CD14-positive monocyte (primary cell): ENCODE data around the gene ARSH. TPM values are rescaled to one million over a fixed set of nuclear protein-coding genes. Genes with fewer than 3 reads are reported as not detected.

ENCODE experiments used
- DNase-seq, 3 donors: peaks; one replicate each; pipeline ENCODE4 v3.0.0-alpha.2; 2011 to 2022
- H2AFZ ChIP-seq: 2 replicates; pipeline ENCODE4 v1.6.0; 2012; ENCODE audit warnings: mild to moderate bottlenecking, low read depth, low read length, inconsistent platforms; ENCODE audit not compliant: insufficient read depth, poor library complexity, severe bottlenecking
- H3K27ac ChIP-seq, 2 donors: 1 replicate in 1 of 2; 2 replicates in 1 of 2; pipeline ENCODE4 v1.5.1; 2012 to 2013; ENCODE audit warnings: low read length in 2 of 2, control low read depth in 1 of 2, inconsistent platforms in 1 of 2, low read depth in 1 of 2, mild to moderate bottlenecking in 1 of 2
- H3K27me3 ChIP-seq, 2 donors: one replicate each; pipeline versions ENCODE4 v1.6.0 to v1.6.1; 2011 to 2013; ENCODE audit warnings: low read length in 2 of 2; ENCODE audit not compliant: control insufficient read depth in 2 of 2, insufficient read depth in 2 of 2
- H3K36me3 ChIP-seq, 2 donors: replicated peaks in 1 of 2; 1 replicate in 1 of 2; 2 replicates in 1 of 2; pipeline versions ENCODE4 v1.5.1 to v1.6.1; 2012 to 2013; ENCODE audit warnings: low read length in 2 of 2, control low read depth in 1 of 2, inconsistent platforms in 1 of 2, mild to moderate bottlenecking in 1 of 2; ENCODE audit not compliant: insufficient read depth in 2 of 2, control insufficient read depth in 1 of 2
- H3K4me1 ChIP-seq, 2 donors: 1 replicate in 1 of 2; 2 replicates in 1 of 2; pipeline versions ENCODE4 v1.5.1 to v1.6.1; 2012 to 2013; ENCODE audit warnings: low read length in 2 of 2, control low read depth in 1 of 2, inconsistent platforms in 1 of 2, mild to moderate bottlenecking in 1 of 2, moderate library complexity in 1 of 2; ENCODE audit not compliant: insufficient read depth in 2 of 2, control insufficient read depth in 1 of 2
- H3K4me2 ChIP-seq: replicated peaks from 2 replicates; pipeline ENCODE3; 2012; ENCODE audit warnings: low read length, moderate library complexity, mild to moderate bottlenecking; ENCODE audit not compliant: poor library complexity, severe bottlenecking; ENCODE audit errors: extremely low read depth
- H3K4me3 ChIP-seq, 3 experiments: fragments of 200-600 bp in 1 of 3; sonication (generic) in 1 of 3; replicated peaks in 1 of 3; 1 replicate in 2 of 3; 2 replicates in 1 of 3; pipeline ENCODE4 v1.5.1; 2011 to 2013; ENCODE audit warnings: low read length in 3 of 3, mild to moderate bottlenecking in 3 of 3, control low read depth in 2 of 3, low read depth in 2 of 3, inconsistent platforms in 1 of 3, moderate library complexity in 1 of 3
- H3K79me2 ChIP-seq: 2 replicates; pipeline ENCODE4 v1.6.0; 2012; ENCODE audit warnings: mild to moderate bottlenecking, control low read depth, inconsistent platforms, low read length, moderate library complexity; ENCODE audit not compliant: insufficient read depth
- H3K9ac ChIP-seq: 2 replicates; pipeline ENCODE4 v1.6.0; 2017; ENCODE audit warnings: low read length, mild to moderate bottlenecking; ENCODE audit not compliant: insufficient read depth, poor library complexity, severe bottlenecking
- H3K9me3 ChIP-seq, 2 donors: replicated peaks in 1 of 2; 1 replicate in 1 of 2; 2 replicates in 1 of 2; pipeline versions ENCODE4 v1.5.1 to v1.6.1; 2012 to 2013; ENCODE audit warnings: low read length in 2 of 2, control low read depth in 1 of 2; ENCODE audit not compliant: control insufficient read depth in 1 of 2, insufficient read depth in 1 of 2
- H4K20me1 ChIP-seq: 2 replicates; pipeline ENCODE4 v1.6.0; 2012; ENCODE audit warnings: mild to moderate bottlenecking, low read length, control low read depth, moderate library complexity; ENCODE audit not compliant: insufficient read depth
- H3K27ac Mint-ChIP-seq, 7 donors: one replicate each; pipeline ENCODE4 v1.8.0; 2020; ENCODE audit warnings: mild to moderate bottlenecking in 7 of 7, mixed read lengths in 7 of 7, moderate library complexity in 6 of 7, inconsistent platforms in 2 of 7
- H3K27me3 Mint-ChIP-seq, 3 donors: one replicate each; pipeline ENCODE4 v1.8.0; 2021 to 2022; ENCODE audit warnings: low read depth in 3 of 3, mild to moderate bottlenecking in 3 of 3, mixed read lengths in 3 of 3, moderate library complexity in 3 of 3, inconsistent platforms in 1 of 3
- H3K36me3 Mint-ChIP-seq, 2 donors: one replicate each; pipeline ENCODE4 v1.8.0; 2020; ENCODE audit warnings: mixed read lengths in 2 of 2, inconsistent platforms in 1 of 2, mild to moderate bottlenecking in 1 of 2
- H3K4me1 Mint-ChIP-seq: one replicate; pipeline ENCODE4 v1.8.0; 2020; ENCODE audit warnings: mild to moderate bottlenecking, mixed read lengths
- H3K4me3 Mint-ChIP-seq, 2 donors: one replicate each; pipeline ENCODE4 v1.8.0; 2020; ENCODE audit warnings: mild to moderate bottlenecking in 2 of 2, mixed read lengths in 2 of 2, moderate library complexity in 1 of 2
- H3K9me3 Mint-ChIP-seq, 7 donors: one replicate each; pipeline ENCODE4 v1.8.0; 2020 to 2022; ENCODE audit warnings: mixed read lengths in 7 of 7, mild to moderate bottlenecking in 6 of 7, moderate library complexity in 6 of 7, inconsistent platforms in 2 of 7
- CTCF ChIP-seq: fragments of 200-600 bp; IDR thresholded peaks from one replicate; pipeline ENCODE4 v1.8.0; 2022; ENCODE audit warnings: antibody characterized with exemption, mild to moderate bottlenecking
- WGBS: methylation state at CpG from one replicate; pipeline ENCODE4 v1.1.5; 2013; ENCODE audit warnings: missing lambda C conversion rate; ENCODE audit not compliant: insufficient coverage; 5-methylcytosine and 5-hydroxymethylcytosine counted together
- intact Hi-C, 2 donors: fragments of 100-400 bp; cut with micrococcal nuclease; formaldehyde crosslinking; loops; one replicate each; pipeline versions ENCODE4 v1.15.0 to v1.15.1; 2023
- polyA plus RNA-seq, 3 donors: library from polyadenylated mRNA; depleted of rRNA in 1 of 3; unstranded in 2 of 3; stranded (reverse) in 1 of 3; fragments of 300-500 nt in 2 of 3; fragments of >200 nt in 1 of 3; fragmentation: Illumina TruSeq in 2 of 3; gene quantifications; 1 replicate in 2 of 3; 2 replicates in 1 of 3; pipeline ENCODE4 v1.2.3, GENCODE V29; 2012 to 2021

The ARSH gene
- polyA plus RNA-seq, 3 donors: not detected

- 100% methylated on average over 4 of the region's 8 CpGs for WGBS
- Histone ChIP-seq H3K9me3 (no peaks in the 10 kb centered on the region), H3K36me3 (no peaks in the 10 kb centered on the region), H3K79me2 (no peaks in the 10 kb centered on the region), H3K4me3 (no peak overlapping the region), H3K4me2 (no peak overlapping the region), H3K9ac (no peak overlapping the region), H2AFZ (no peak overlapping the region), H3K27ac (no peak overlapping the region), H3K27me3 (no peaks in the 10 kb centered on the region), H3K4me1 (no peaks in the 10 kb centered on the region), H4K20me1 (no peaks in the 10 kb centered on the region)
- Mint-ChIP-seq H3K27ac (no peak overlapping the region), H3K27me3 (peaks cover 0 to 3% (median 0%) of the 10 kb centered on the region in 3 donors), H3K9me3 (peaks cover 0 to 2% (median 2%) of the 10 kb centered on the region in 7 donors), H3K4me3 (no peak overlapping the region), H3K4me1 (peaks cover 7% of the 10 kb centered on the region), H3K36me3 (no peaks in the 10 kb centered on the region)
- intact Hi-C loops: no loop called here
- TF ChIP-seq CTCF: no peak
- DNase-seq: no peak
Measured at GRCh38 chrX:3024176-3024575, 17.8 kb downstream of the ARSH start.

GRCh38 chrX:3026074-3026815, 19.9 kb downstream of the ARSH start:
- intact Hi-C loops: no loop called here
- H3K4me1 Mint-ChIP-seq: peaks cover 7% of the 10 kb centered on the region
- 50% methylated on average over 1 of the region's 10 CpGs for WGBS

More at GRCh38 chrX:3026074-3026815, 19.9 kb downstream of the ARSH start:
- Histone ChIP-seq H3K9ac (no peak overlapping the region), H3K9me3 (no peaks in the 10 kb centered on the region), H4K20me1 (no peaks in the 10 kb centered on the region), H3K79me2 (no peaks in the 10 kb centered on the region), H3K27me3 (no peaks in the 10 kb centered on the region), H3K36me3 (no peaks in the 10 kb centered on the region), H3K4me1 (no peaks in the 10 kb centered on the region), H3K27ac (no peak overlapping the region), H3K4me3 (no peak overlapping the region), H3K4me2 (no peak overlapping the region), H2AFZ (no peak overlapping the region)
- H3K27ac Mint-ChIP-seq: no peak overlapping the region
- DNase-seq: no peak
- no peak overlapping the region for H3K4me3 Mint-ChIP-seq
- no peaks in the 10 kb centered on the region for H3K36me3 Mint-ChIP-seq
- peaks cover 0 to 2% (median 1%) of the 10 kb centered on the region in 3 donors for H3K27me3 Mint-ChIP-seq
- TF ChIP-seq CTCF: no peak
- peaks cover 0 to 8% (median 2%) of the 10 kb centered on the region in 7 donors for H3K9me3 Mint-ChIP-seq
